KMS-11 (cell line): ENCODE results near the gene EPX.

ENCODE experiments used
- H2AFZ ChIP-seq: fragments of 200-600 bp; sonication (generic); 2 replicates; pipeline ENCODE4 v1.6.1; 2016; ENCODE audit warnings: antibody characterized with exemption, mixed run types, low read depth
- H3K27ac ChIP-seq: fragments of 200-600 bp; sonication (generic); 2 replicates; pipeline ENCODE4 v1.6.1; 2016; ENCODE audit warnings: mild to moderate bottlenecking, mixed run types
- H3K27me3 ChIP-seq: fragments of 200-600 bp; sonication (generic); 2 replicates; pipeline ENCODE4 v1.6.1; 2017; ENCODE audit warnings: mild to moderate bottlenecking, low read depth, mixed run types, moderate library complexity; ENCODE audit not compliant: insufficient read depth
- H3K36me3 ChIP-seq: fragments of 200-600 bp; sonication (generic); 2 replicates; pipeline ENCODE4 v1.6.1; 2017; ENCODE audit warnings: mild to moderate bottlenecking, mixed run types; ENCODE audit not compliant: insufficient read depth
- H3K4me1 ChIP-seq: fragments of 200-600 bp; sonication (generic); 2 replicates; pipeline ENCODE4 v1.6.1; 2016; ENCODE audit warnings: mild to moderate bottlenecking, low read depth, mixed run types; ENCODE audit not compliant: poor library complexity, severe bottlenecking
- H3K4me2 ChIP-seq: fragments of 200-600 bp; sonication (generic); 2 replicates; pipeline ENCODE4 v1.7.0; 2016; ENCODE audit warnings: mild to moderate bottlenecking, mixed run types
- H3K4me3 ChIP-seq: fragments of 200-600 bp; sonication (generic); IDR thresholded peaks from 2 replicates; pipeline ENCODE4 v1.6.1; 2017; ENCODE audit warnings: low read depth, low read length, mixed read lengths; ENCODE audit not compliant: insufficient read depth
- H3K79me2 ChIP-seq: fragments of 200-600 bp; sonication (generic); 2 replicates; pipeline ENCODE4 v1.6.1; 2016; ENCODE audit warnings: low read depth, mixed run types; ENCODE audit not compliant: insufficient read depth
- H3K9ac ChIP-seq: fragments of 200-600 bp; sonication (generic); 2 replicates; pipeline ENCODE4 v1.6.1; 2016; ENCODE audit warnings: mild to moderate bottlenecking, mixed run types
- H4K20me1 ChIP-seq: fragments of 200-600 bp; sonication (generic); 2 replicates; pipeline ENCODE4 v1.6.1; 2016; ENCODE audit warnings: mild to moderate bottlenecking, mixed run types; ENCODE audit not compliant: insufficient read depth
- CTCF ChIP-seq: fragments of 200-600 bp; sonication (generic); conservative IDR thresholded peaks from 2 replicates; pipeline ENCODE4 v1.6.1; 2017; ENCODE audit warnings: low read depth, mild to moderate bottlenecking, antibody characterized with exemption, low read length, moderate library complexity, mixed read lengths

Gene EPX

DNA sequence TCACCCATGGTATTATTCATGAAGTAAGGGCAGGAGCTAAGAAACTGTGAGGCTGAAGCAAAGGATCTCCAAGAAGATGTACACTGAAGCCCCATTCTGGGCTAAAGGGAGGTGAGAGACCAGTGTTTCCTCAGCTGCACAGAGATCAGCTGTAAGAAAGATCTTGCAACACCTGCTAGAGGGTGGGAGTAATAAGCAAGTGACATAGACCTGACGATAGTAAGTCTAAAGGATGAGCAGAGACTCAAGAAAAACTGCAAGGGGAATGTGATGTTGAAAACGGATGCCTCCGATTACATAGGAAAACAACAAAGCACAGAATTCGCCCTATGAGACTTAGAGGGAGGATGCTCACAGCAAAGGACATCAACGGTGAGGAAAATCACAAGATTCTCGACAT lies 25.8 kb upstream of the EPX start, which contains the start of gene OR4D2:
TSS of gene OR4D2 (plus strand) at position 301 of the 400 bp plus-strand sequence. CDS start 2,674 bp downstream, outside the sequence.
- H3K27ac ChIP-seq = no peak within 1 kb of the TSS
- H3K79me2 ChIP-seq = no peaks in the 10 kb centered on the region
- no peaks in the 10 kb centered on the region for H4K20me1 ChIP-seq
- H3K27me3 ChIP-seq = no peaks in the 10 kb centered on the region
- no peaks in the 10 kb centered on the region for H3K36me3 ChIP-seq
- no peak within 1 kb of the TSS for H3K4me2 ChIP-seq
- no peak within 1 kb of the TSS for H2AFZ ChIP-seq
- no peaks in the 10 kb centered on the region for H3K4me1 ChIP-seq
- TF ChIP-seq CTCF = no peak
- no peak within 1 kb of the TSS for H3K9ac ChIP-seq
- no peak within 1 kb of the TSS for H3K4me3 ChIP-seq

DNA sequence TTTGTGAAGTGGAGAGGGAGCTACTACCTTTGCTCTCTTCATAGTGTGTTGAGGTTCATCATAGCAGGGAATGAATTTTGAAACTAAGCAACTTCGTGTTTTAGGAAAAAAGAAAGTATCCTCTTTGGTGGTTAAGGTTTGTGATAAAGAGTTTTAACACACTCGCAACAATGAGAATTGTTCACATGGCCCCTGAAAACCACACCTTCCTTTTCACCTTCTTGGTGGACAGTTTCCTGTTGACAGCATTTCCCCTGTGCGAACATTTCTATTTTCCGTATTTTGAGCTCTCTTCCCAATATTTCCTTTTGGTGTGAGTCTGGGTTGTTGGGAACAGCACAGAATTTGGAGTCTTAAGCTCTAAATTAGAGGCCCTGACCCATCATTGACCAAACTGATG lies 21.9 kb upstream of the EPX start:
- H3K27me3 ChIP-seq = no peaks in the 10 kb centered on the region
- no peaks in the 10 kb centered on the region for H3K4me1 ChIP-seq
- no peak overlapping the region for H3K4me2 ChIP-seq
- no peak overlapping the region for H3K9ac ChIP-seq
- H2AFZ ChIP-seq = no peak overlapping the region
- no peak overlapping the region for H3K27ac ChIP-seq
- no peak for TF ChIP-seq CTCF
- no peak overlapping the region for H3K4me3 ChIP-seq
- H3K36me3 ChIP-seq = no peaks in the 10 kb centered on the region
- no peaks in the 10 kb centered on the region for H3K79me2 ChIP-seq
- no peaks in the 10 kb centered on the region for H4K20me1 ChIP-seq

GRCh38 chr17:58172369-58173071 lies 20.0 kb upstream of the EPX start:
- H2AFZ ChIP-seq = no peak overlapping the region
- H3K9ac ChIP-seq = no peak overlapping the region
- TF ChIP-seq CTCF = peak; percentile 74
- H3K79me2 ChIP-seq = no peaks in the 10 kb centered on the region
- H3K27ac ChIP-seq = no peak overlapping the region
- no peak overlapping the region for H3K4me2 ChIP-seq
- no peaks in the 10 kb centered on the region for H4K20me1 ChIP-seq
- no peaks in the 10 kb centered on the region for H3K27me3 ChIP-seq
- H3K4me1 ChIP-seq = no peaks in the 10 kb centered on the region
- no peaks in the 10 kb centered on the region for H3K36me3 ChIP-seq
- no peak overlapping the region for H3K4me3 ChIP-seq

DNA sequence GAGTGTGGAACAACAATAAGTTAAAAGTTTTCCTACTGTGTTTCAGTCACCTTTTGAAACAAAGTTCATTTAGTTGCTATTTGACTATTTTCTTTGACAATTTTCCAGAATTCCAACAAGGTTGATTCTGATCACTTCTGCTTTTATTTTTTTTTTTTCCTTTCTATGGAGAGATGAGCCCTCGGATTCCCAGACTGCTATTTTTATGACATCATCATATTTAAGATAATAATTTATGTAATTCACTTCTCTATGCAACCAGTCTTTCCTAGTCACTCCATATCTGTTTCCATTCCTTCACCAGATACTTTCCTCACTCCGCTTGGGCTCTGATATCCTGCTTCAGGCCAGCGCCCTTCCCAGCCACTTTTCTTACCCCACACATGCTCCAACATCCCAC lies 17.7 kb upstream of the EPX start:
- H3K4me3 ChIP-seq = no peak overlapping the region
- no peak overlapping the region for H3K27ac ChIP-seq
- TF ChIP-seq CTCF = no peak
- H2AFZ ChIP-seq = no peak overlapping the region
- no peaks in the 10 kb centered on the region for H3K79me2 ChIP-seq
- H4K20me1 ChIP-seq = no peaks in the 10 kb centered on the region
- no peak overlapping the region for H3K4me2 ChIP-seq
- H3K9ac ChIP-seq = no peak overlapping the region
- no peaks in the 10 kb centered on the region for H3K4me1 ChIP-seq
- H3K27me3 ChIP-seq = no peaks in the 10 kb centered on the region
- no peaks in the 10 kb centered on the region for H3K36me3 ChIP-seq
